BE2C (cell line): Measurements from ENCODE around the gene CDH4.

Source experiments
- DNase-seq: peaks from one replicate; pipeline ENCODE4 v3.0.0-alpha.2; 2020
- H3K27me3 ChIP-seq: fragments of 250-450 bp; sonication (Bioruptor Pico); 2 replicates; pipeline ENCODE4 v1.5.1; 2020; ENCODE audit warnings: mild to moderate bottlenecking
- H3K36me3 ChIP-seq: fragments of 250-450 bp; sonication (Bioruptor Pico); 2 replicates; pipeline ENCODE4 v1.5.1; 2020; ENCODE audit warnings: mild to moderate bottlenecking
- H3K4me1 ChIP-seq: fragments of 250-450 bp; sonication (Bioruptor Pico); 2 replicates; pipeline ENCODE4 v1.5.1; 2020
- H3K4me3 ChIP-seq: 2 replicates; pipeline ENCODE4 v1.5.1; 2011; ENCODE audit warnings: low read depth, low read length
- H3K9me3 ChIP-seq: fragments of 250-450 bp; sonication (Bioruptor Pico); 2 replicates; pipeline ENCODE4 v1.5.1; 2020
- CTCF ChIP-seq: IDR thresholded peaks from 2 replicates; pipeline ENCODE4 v1.5.1; 2012; ENCODE audit warnings: mild to moderate bottlenecking, low read depth, low read length

Gene CDH4

GRCh38 chr20:61697666-61698597, 445.9 kb downstream of the CDH4 start:
- no peak for TF ChIP-seq CTCF
- Histone ChIP-seq H3K36me3 (no peaks in the 10 kb centered on the region), H3K27me3 (peaks cover 4% of the 10 kb centered on the region), H3K9me3 (no peaks in the 10 kb centered on the region), H3K4me1 (no peaks in the 10 kb centered on the region), H3K4me3 (no peak overlapping the region)
- DNase-seq: no peak

- no peaks in the 10 kb centered on the region for H3K4me1 ChIP-seq
- no peaks in the 10 kb centered on the region for H3K9me3 ChIP-seq
- no peak for TF ChIP-seq CTCF
- H3K36me3 ChIP-seq: no peaks in the 10 kb centered on the region
- H3K27me3 ChIP-seq: peaks cover 5% of the 10 kb centered on the region
- DNase-seq: no peak
- H3K4me3 ChIP-seq: no peak overlapping the region
These were observed 446.8 kb downstream of the CDH4 start for GRCh38 chr20:61698598-61699494.

GRCh38 chr20:61699495-61700374, 447.7 kb downstream of the CDH4 start:
- no peak overlapping the region for H3K4me3 ChIP-seq
- no peak for DNase-seq
- no peaks in the 10 kb centered on the region for H3K4me1 ChIP-seq
- no peaks in the 10 kb centered on the region for H3K36me3 ChIP-seq
- no peaks in the 10 kb centered on the region for H3K9me3 ChIP-seq
- TF ChIP-seq CTCF: no peak
- peaks cover 5% of the 10 kb centered on the region for H3K27me3 ChIP-seq

GRCh38 chr20:61700595-61701140, 448.6 kb downstream of the CDH4 start:
- Histone ChIP-seq H3K36me3 (no peaks in the 10 kb centered on the region), H3K4me1 (no peaks in the 10 kb centered on the region), H3K4me3 (no peak overlapping the region), H3K27me3 (peaks cover 5% of the 10 kb centered on the region), H3K9me3 (no peaks in the 10 kb centered on the region)
- TF ChIP-seq CTCF: no peak
- DNase-seq: no peak

GRCh38 chr20:61701401-61701800, 449.3 kb downstream of the CDH4 start:
- Histone ChIP-seq H3K9me3 (no peaks in the 10 kb centered on the region), H3K36me3 (no peaks in the 10 kb centered on the region), H3K27me3 (peaks cover 5% of the 10 kb centered on the region), H3K4me3 (no peak overlapping the region), H3K4me1 (no peaks in the 10 kb centered on the region)
- TF ChIP-seq CTCF: no peak
- no peak for DNase-seq
